ENCODE data around the gene ZNF473. TPM values are rescaled to one million over a fixed set of nuclear protein-coding genes. Genes with fewer than 3 reads are reported as not detected.

ZNF473 gene
- total and polyA plus RNA-seq, 2 experiments from 2014 or later: 5.0 to 12.5 TPM

DNA sequence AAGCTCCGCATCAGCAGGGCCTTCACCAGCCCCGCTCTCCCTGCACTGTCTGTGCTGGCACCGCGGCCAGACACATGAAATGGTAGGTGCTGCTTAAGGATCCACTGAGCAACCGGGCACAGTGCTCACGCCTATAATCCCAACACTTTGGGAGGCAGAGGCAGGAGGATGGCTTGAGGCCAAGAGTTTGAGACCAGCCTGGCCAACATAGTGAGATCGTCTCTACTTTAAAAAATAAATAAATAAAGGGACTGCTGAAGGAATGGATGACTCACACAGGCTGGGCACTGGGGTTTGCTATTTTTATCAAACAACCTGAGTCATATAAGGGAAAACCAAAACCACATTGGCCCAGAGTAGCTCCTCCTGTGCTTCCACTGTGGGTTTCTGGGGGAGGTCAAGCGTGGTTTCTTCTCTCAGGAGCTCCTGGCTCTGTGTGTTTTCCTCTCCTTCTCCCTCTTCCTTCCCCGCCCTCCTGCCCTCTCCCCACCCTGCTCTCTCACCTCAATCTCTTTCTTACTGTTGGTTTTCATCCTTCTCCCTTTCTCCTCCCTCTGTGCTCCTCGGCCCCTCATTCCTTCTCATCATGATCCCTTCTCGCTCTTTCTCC is 21.9 kb upstream of the ZNF473 start:
- Histone ChIP-seq H2AFZ (peak overlapping the region; percentile 44), H3K9me2 (ENCODE audit: insufficient read depth) (no peaks in the 10 kb centered on the region), H3K9me3 (ENCODE audit: low read depth) (no peaks in the 10 kb centered on the region), H3K4me2 (ENCODE audit: unreplicated experiment) (peak overlapping the region; percentile 75), H3K4me1 (ENCODE audit: insufficient read depth) (peaks cover 10% of the 10 kb centered on the region), H3F3A (ENCODE audit: insufficient read depth) (peaks cover 14% of the 10 kb centered on the region; the same call in 1 of the 2 replicates), H3K27me3 (replicated peaks; ENCODE audit: insufficient read depth) (no peaks in the 10 kb centered on the region), H3K36me3 (ENCODE audit: low read depth) (peaks cover 16% of the 10 kb centered on the region; the same call in 1 of the 2 replicates), H3K4me3 (peak overlapping the region; percentile 49), H4K20me1 (ENCODE audit: insufficient read depth) (no peaks in the 10 kb centered on the region), H3K9ac (peak overlapping the region; percentile 67), H3K79me2 (ENCODE audit: insufficient read depth) (no peaks in the 10 kb centered on the region; the same call in 1 of the 2 replicates), H3K27ac (peak overlapping the region; percentile 82)
- TF ChIP-seq EZH2 (IDR thresholded peaks at IDR 0.05; ENCODE audit: insufficient read depth, poor library complexity, severe bottlenecking) (no peak), EZH2phosphoT487 (IDR thresholded peaks at IDR 0.05; ENCODE audit: insufficient read depth, low read depth) (no peak)
- DNase-seq: peak; percentile 98
- 33 to 47% methylated on average over 9 to 11 of the region's 11 CpGs for WGBS, 2 experiments (ENCODE audit: low coverage in 1 of 2, low lambda C conversion rate in 2 of 2, missing lambda C conversion rate in 2 of 2)
- in situ Hi-C loops (cut with MboI): no loop called here

DNA sequence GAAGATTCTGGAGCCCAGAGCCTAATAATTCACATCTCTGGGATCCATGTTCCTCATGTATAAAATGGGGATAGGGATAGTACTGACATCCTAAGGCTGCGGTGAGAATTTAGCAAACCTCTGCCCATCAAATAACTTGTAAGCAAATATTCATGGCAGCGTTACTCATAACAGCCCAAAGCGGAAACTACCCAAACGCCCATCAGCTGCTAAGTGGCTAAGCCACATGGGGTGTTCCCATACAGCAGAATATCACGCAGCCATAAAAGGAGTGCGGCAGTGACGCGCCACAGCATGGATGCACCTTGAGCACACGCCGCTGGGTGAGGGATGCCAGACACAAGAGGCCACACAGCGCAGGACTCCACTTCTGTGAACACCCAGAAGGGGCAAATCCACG is 20.4 kb upstream of the ZNF473 start:
- peaks cover 9% of the 10 kb centered on the region for H3K36me3 ChIP-seq (ENCODE audit: low read depth)
- 90 to 92% methylated on average over 12 of the region's 12 CpGs for WGBS, 2 experiments (ENCODE audit: low coverage in 1 of 2, low lambda C conversion rate in 2 of 2, missing lambda C conversion rate in 2 of 2)
- no peak overlapping the region for H2AFZ ChIP-seq
- TF ChIP-seq EZH2 (IDR thresholded peaks at IDR 0.05; ENCODE audit: insufficient read depth, poor library complexity, severe bottlenecking): no peak
- no peak for TF ChIP-seq EZH2phosphoT487 (IDR thresholded peaks at IDR 0.05; ENCODE audit: insufficient read depth, low read depth)
- no peak overlapping the region for H3K27ac ChIP-seq
- H3K9me2 ChIP-seq (ENCODE audit: insufficient read depth): no peaks in the 10 kb centered on the region
- no peak overlapping the region for H3K4me3 ChIP-seq
- H3K4me1 ChIP-seq (ENCODE audit: insufficient read depth): peaks cover 10% of the 10 kb centered on the region
- no peak overlapping the region for H3K4me2 ChIP-seq (ENCODE audit: unreplicated experiment)
- no peaks in the 10 kb centered on the region for H3K27me3 ChIP-seq (replicated peaks; ENCODE audit: insufficient read depth)
- in situ Hi-C loops (cut with MboI): no loop called here
- H3F3A ChIP-seq (ENCODE audit: insufficient read depth): peaks cover 14% of the 10 kb centered on the region; the same call in 1 of the 2 replicates
- DNase-seq: no peak
- no peaks in the 10 kb centered on the region for H4K20me1 ChIP-seq (ENCODE audit: insufficient read depth)
- no peaks in the 10 kb centered on the region; the same call in 1 of the 2 replicates for H3K79me2 ChIP-seq (ENCODE audit: insufficient read depth)
- no peaks in the 10 kb centered on the region for H3K9me3 ChIP-seq (ENCODE audit: low read depth)
- no peak overlapping the region for H3K9ac ChIP-seq

DNA sequence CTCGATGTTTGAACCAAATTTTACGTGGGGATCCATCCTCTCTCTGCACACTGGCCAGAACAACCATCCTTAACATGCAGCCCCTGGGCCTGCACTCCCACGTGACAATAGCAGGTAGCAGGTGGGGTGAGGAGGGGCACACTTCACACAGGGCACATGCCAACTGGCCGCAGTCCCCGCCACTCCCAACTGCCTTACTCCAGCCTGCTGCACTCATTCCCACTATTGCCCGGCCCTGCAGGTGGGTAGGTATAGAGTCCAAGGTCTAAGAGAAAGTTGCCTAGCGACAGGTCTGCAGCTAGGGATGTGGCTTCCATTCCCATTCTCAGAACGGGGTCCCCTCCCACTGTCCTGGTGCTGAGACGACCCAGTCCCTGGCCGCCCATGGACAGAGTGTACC is 18.6 kb upstream of the ZNF473 start:
- no peak overlapping the region for H2AFZ ChIP-seq
- H3K9ac ChIP-seq: no peak overlapping the region
- peaks cover 8% of the 10 kb centered on the region for H3K36me3 ChIP-seq (ENCODE audit: low read depth)
- DNase-seq: no peak
- H3K4me1 ChIP-seq (ENCODE audit: insufficient read depth): peaks cover 10% of the 10 kb centered on the region
- H3K79me2 ChIP-seq (ENCODE audit: insufficient read depth): peaks cover 1% of the 10 kb centered on the region; the same call in 1 of the 2 replicates
- in situ Hi-C loops (cut with MboI): no loop called here
- no peaks in the 10 kb centered on the region for H4K20me1 ChIP-seq (ENCODE audit: insufficient read depth)
- H3K27me3 ChIP-seq (replicated peaks; ENCODE audit: insufficient read depth): no peaks in the 10 kb centered on the region
- 84 to 85% methylated on average over 10 of the region's 10 CpGs for WGBS, 2 experiments (ENCODE audit: low coverage in 1 of 2, low lambda C conversion rate in 2 of 2, missing lambda C conversion rate in 2 of 2)
- H3K27ac ChIP-seq: no peak overlapping the region
- TF ChIP-seq EZH2phosphoT487 (IDR thresholded peaks at IDR 0.05; ENCODE audit: insufficient read depth, low read depth) (no peak), EZH2 (IDR thresholded peaks at IDR 0.05; ENCODE audit: insufficient read depth, poor library complexity, severe bottlenecking) (no peak)
- no peaks in the 10 kb centered on the region for H3K9me3 ChIP-seq (ENCODE audit: low read depth)
- H3K9me2 ChIP-seq (ENCODE audit: insufficient read depth): no peaks in the 10 kb centered on the region
- peaks cover 14% of the 10 kb centered on the region; the same call in 1 of the 2 replicates for H3F3A ChIP-seq (ENCODE audit: insufficient read depth)
- no peak overlapping the region for H3K4me3 ChIP-seq
- H3K4me2 ChIP-seq (ENCODE audit: unreplicated experiment): no peak overlapping the region

- Histone ChIP-seq H3K9ac (no peak overlapping the region), H3K4me1 (ENCODE audit: insufficient read depth) (peaks cover 10% of the 10 kb centered on the region), H3K36me3 (ENCODE audit: low read depth) (peaks cover 8% of the 10 kb centered on the region), H3K27ac (no peak overlapping the region), H3F3A (ENCODE audit: insufficient read depth) (peaks cover 14% of the 10 kb centered on the region; the same call in 1 of the 2 replicates), H3K4me3 (no peak overlapping the region), H3K9me2 (ENCODE audit: insufficient read depth) (no peaks in the 10 kb centered on the region), H2AFZ (no peak overlapping the region), H3K27me3 (replicated peaks; ENCODE audit: insufficient read depth) (no peaks in the 10 kb centered on the region), H3K9me3 (ENCODE audit: low read depth) (no peaks in the 10 kb centered on the region), H3K4me2 (ENCODE audit: unreplicated experiment) (no peak overlapping the region), H4K20me1 (ENCODE audit: insufficient read depth) (no peaks in the 10 kb centered on the region), H3K79me2 (ENCODE audit: insufficient read depth) (peaks cover 7% of the 10 kb centered on the region; the same call in 1 of the 2 replicates)
- DNase-seq: no peak
- 81 to 82% methylated on average over 2 of the region's 2 CpGs for WGBS, 2 experiments (ENCODE audit: low coverage in 1 of 2, low lambda C conversion rate in 2 of 2, missing lambda C conversion rate in 2 of 2)
- in situ Hi-C loops (cut with MboI): no loop called here
- TF ChIP-seq EZH2phosphoT487 (IDR thresholded peaks at IDR 0.05; ENCODE audit: insufficient read depth, low read depth): no peak
- TF ChIP-seq EZH2 (IDR thresholded peaks at IDR 0.05; ENCODE audit: insufficient read depth, poor library complexity, severe bottlenecking): no peak
Observed at GRCh38 chr19:50007947-50008346, 17.9 kb upstream of the ZNF473 start.
